Amniotic epithelial cell (primary cell): ENCODE data around the gene DRD1.
"Not testable (repeated sequence)": the region's sequence is repeated elsewhere in the genome, so short reads cannot be mapped to it uniquely, and the experiment has no call there.

Experiments
- DNase-seq: peaks from one replicate; pipeline ENCODE4 v3.0.0-alpha.2; 2010; ENCODE audit warnings: low read depth

The DRD1 gene

GRCh38 chr5:175424594-175424993 is 19.4 kb downstream of the DRD1 start:
- DNase-seq = not testable (repeated sequence)

GRCh38 chr5:175422058-175422457 is 21.9 kb downstream of the DRD1 start:
- DNase-seq = no peak

GRCh38 chr5:175420383-175420782 is 23.6 kb downstream of the DRD1 start:
- DNase-seq = no peak

GRCh38 chr5:175418251-175418650 is 25.7 kb downstream of the DRD1 start:
- DNase-seq = no peak

GRCh38 chr5:175417384-175417783 is 26.6 kb downstream of the DRD1 start:
- no peak for DNase-seq

GRCh38 chr5:175415303-175415702 is 28.7 kb downstream of the DRD1 start:
- no peak for DNase-seq

GRCh38 chr5:175410926-175411325 is 33.1 kb downstream of the DRD1 start:
- DNase-seq = no peak

- DNase-seq = no peak
Observed at GRCh38 chr5:175406300-175406699, 37.7 kb downstream of the DRD1 start.

- DNase-seq = not testable (repeated sequence)
Observed at GRCh38 chr5:175397590-175398297, 46.2 kb downstream of the DRD1 start.

- DNase-seq = not testable (repeated sequence)
Observed at GRCh38 chr5:175395430-175395829, 48.6 kb downstream of the DRD1 start.

- DNase-seq = no peak
Observed at GRCh38 chr5:175394601-175395000, 49.4 kb downstream of the DRD1 start.

- DNase-seq = no peak
Observed at GRCh38 chr5:175393897-175394296, 50.1 kb downstream of the DRD1 start.

GRCh38 chr5:175392236-175392635 is 51.7 kb downstream of the DRD1 start:
- no peak for DNase-seq

GRCh38 chr5:175390352-175391083 is 53.5 kb downstream of the DRD1 start:
- no peak for DNase-seq
